ENCODE data around the gene LMX1B.

LMX1B gene

GRCh38 chr9:126700296-126700695, 86.6 kb downstream of the LMX1B start:
- CTCF ChIA-PET = interaction anchor here (0.7 to 13.0 kb wide), 3 partner anchors 16 to 76 kb away, joined by 3 to 397 read pairs (median 3); no protein-coding TSS in a partner anchor

GRCh38 chr9:126700903-126701812, 87.4 kb downstream of the LMX1B start:
- Histone ChIP-seq H3K4me1 (ENCODE audit: control extremely low read depth in 1 of 4, control insufficient read depth in 4 of 4, insufficient read depth in 4 of 4, low read length in 3 of 4) (peaks cover 0 to 18% (median 14%) of the 10 kb centered on the region in 4 experiments), H3K9me3 (ENCODE audit: control extremely low read depth in 1 of 5, control insufficient read depth in 4 of 5, insufficient read depth in 2 of 5, low read depth in 1 of 5, low read length in 4 of 5) (no peaks in the 10 kb centered on the region), H3K27ac (ENCODE audit: insufficient read depth in 1 of 2, low read depth in 1 of 2, low read length in 2 of 2, poor library complexity in 1 of 2, severe bottlenecking in 2 of 2) (no peak overlapping the region), H3K36me3 (ENCODE audit: control insufficient read depth in 4 of 4, insufficient read depth in 4 of 4, low read length in 3 of 4) (no peaks in the 10 kb centered on the region), H3K4me3 (ENCODE audit: control insufficient read depth in 1 of 7, extremely low read depth in 1 of 7, insufficient read depth in 4 of 7, low read depth in 2 of 7, low read length in 6 of 7) (no peak overlapping the region), H3K27me3 (replicated peaks in 2 of 5; ENCODE audit: control insufficient read depth in 4 of 5, insufficient read depth in 5 of 5, low read length in 4 of 5) (peaks cover 0 to 25% (median 3%) of the 10 kb centered on the region in 5 experiments)
- WGBS (ENCODE audit: insufficient coverage) = 76% methylated on average over 12 of the region's 14 CpGs
- no peak for DNase-seq
- ChIA-PET POLR2A (interaction anchor here (0.5 kb wide), 1 partner anchor 36 kb away, joined by 3 read pairs; no protein-coding TSS in a partner anchor), CTCF (interaction anchor here (1.0 to 13.0 kb wide), 6 partner anchors 10 to 75 kb away, joined by 3 to 397 read pairs (median 4); no protein-coding TSS in a partner anchor)

More at GRCh38 chr9:126700296-126700695, 86.6 kb downstream of the LMX1B start:
- DNase-seq = no peak
- Histone ChIP-seq H3K9me3 (ENCODE audit: control extremely low read depth in 1 of 5, control insufficient read depth in 4 of 5, insufficient read depth in 2 of 5, low read depth in 1 of 5, low read length in 4 of 5) (no peaks in the 10 kb centered on the region), H3K36me3 (ENCODE audit: control insufficient read depth in 4 of 4, insufficient read depth in 4 of 4, low read length in 3 of 4) (no peaks in the 10 kb centered on the region), H3K4me1 (ENCODE audit: control extremely low read depth in 1 of 4, control insufficient read depth in 4 of 4, insufficient read depth in 4 of 4, low read length in 3 of 4) (peaks cover 0 to 12% (median 9%) of the 10 kb centered on the region in 4 experiments), H3K4me3 (ENCODE audit: control insufficient read depth in 1 of 7, extremely low read depth in 1 of 7, insufficient read depth in 4 of 7, low read depth in 2 of 7, low read length in 6 of 7) (no peak overlapping the region), H3K27me3 (replicated peaks in 2 of 5; ENCODE audit: control insufficient read depth in 4 of 5, insufficient read depth in 5 of 5, low read length in 4 of 5) (peaks cover 0 to 24% (median 3%) of the 10 kb centered on the region in 5 experiments), H3K27ac (ENCODE audit: insufficient read depth in 1 of 2, low read depth in 1 of 2, low read length in 2 of 2, poor library complexity in 1 of 2, severe bottlenecking in 2 of 2) (no peak overlapping the region)
- POLR2A ChIA-PET = no interaction called here
- WGBS (ENCODE audit: insufficient coverage) = 92% methylated on average over 7 of the region's 10 CpGs

DNA sequence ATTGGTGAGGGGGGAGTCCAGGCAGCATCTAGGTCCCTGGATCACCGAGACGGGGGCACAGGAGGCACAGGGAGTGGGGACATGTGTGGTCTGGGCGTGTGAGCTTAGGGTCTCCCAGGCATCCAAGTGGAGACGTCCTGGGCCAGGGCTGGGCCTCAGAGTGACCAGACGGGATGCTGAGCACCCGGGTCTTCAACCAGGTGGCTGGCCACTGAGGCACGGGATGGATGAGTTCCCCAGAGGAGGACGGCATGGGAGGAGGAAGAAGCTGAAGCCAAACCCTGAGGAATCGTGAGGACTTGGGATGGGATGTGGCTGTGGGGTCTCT, 88.0 kb downstream of the LMX1B start:
- CTCF ChIA-PET = interaction anchor here (1.0 to 13.0 kb wide), 6 partner anchors 9 to 74 kb away, joined by 3 to 397 read pairs (median 4); no protein-coding TSS in a partner anchor
- POLR2A ChIA-PET = no interaction called here
- Histone ChIP-seq H3K36me3 (ENCODE audit: control insufficient read depth in 4 of 4, insufficient read depth in 4 of 4, low read length in 3 of 4) (no peaks in the 10 kb centered on the region), H3K27ac (ENCODE audit: insufficient read depth in 1 of 2, low read depth in 1 of 2, low read length in 2 of 2, poor library complexity in 1 of 2, severe bottlenecking in 2 of 2) (no peak overlapping the region), H3K27me3 (replicated peaks in 2 of 5; ENCODE audit: control insufficient read depth in 4 of 5, insufficient read depth in 5 of 5, low read length in 4 of 5) (peaks cover 0 to 25% (median 3%) of the 10 kb centered on the region in 5 experiments), H3K9me3 (ENCODE audit: control extremely low read depth in 1 of 5, control insufficient read depth in 4 of 5, insufficient read depth in 2 of 5, low read depth in 1 of 5, low read length in 4 of 5) (no peaks in the 10 kb centered on the region), H3K4me3 (ENCODE audit: control insufficient read depth in 1 of 7, extremely low read depth in 1 of 7, insufficient read depth in 4 of 7, low read depth in 2 of 7, low read length in 6 of 7) (no peak overlapping the region), H3K4me1 (ENCODE audit: control extremely low read depth in 1 of 4, control insufficient read depth in 4 of 4, insufficient read depth in 4 of 4, low read length in 3 of 4) (peaks cover 0 to 21% (median 15%) of the 10 kb centered on the region in 4 experiments)
- DNase-seq = no peak
- WGBS (ENCODE audit: insufficient coverage) = 96% methylated on average over 9 of the region's 9 CpGs

- 78% methylated on average over 21 of the region's 30 CpGs for WGBS (ENCODE audit: insufficient coverage)
- H3K27ac ChIP-seq (ENCODE audit: insufficient read depth in 1 of 2, low read depth in 1 of 2, low read length in 2 of 2, poor library complexity in 1 of 2, severe bottlenecking in 2 of 2) = no peak overlapping the region
- peaks cover 0 to 25% (median 3%) of the 10 kb centered on the region in 5 experiments for H3K27me3 ChIP-seq (replicated peaks in 2 of 5; ENCODE audit: control insufficient read depth in 4 of 5, insufficient read depth in 5 of 5, low read length in 4 of 5)
- H3K4me1 ChIP-seq (ENCODE audit: control extremely low read depth in 1 of 4, control insufficient read depth in 4 of 4, insufficient read depth in 4 of 4, low read length in 3 of 4) = peaks cover 0 to 21% (median 15%) of the 10 kb centered on the region in 4 experiments
- no peak overlapping the region for H3K4me3 ChIP-seq (ENCODE audit: control insufficient read depth in 1 of 7, extremely low read depth in 1 of 7, insufficient read depth in 4 of 7, low read depth in 2 of 7, low read length in 6 of 7)
- DNase-seq = peak in 1 of 3 donors; percentile 35
- ChIA-PET CTCF (interaction anchor here (1.0 to 13.0 kb wide), 13 partner anchors 9 to 139 kb away, joined by 3 to 397 read pairs (median 4); no protein-coding TSS in a partner anchor), POLR2A (no interaction called here)
- no peaks in the 10 kb centered on the region for H3K36me3 ChIP-seq (ENCODE audit: control insufficient read depth in 4 of 4, insufficient read depth in 4 of 4, low read length in 3 of 4)
- no peaks in the 10 kb centered on the region for H3K9me3 ChIP-seq (ENCODE audit: control extremely low read depth in 1 of 5, control insufficient read depth in 4 of 5, insufficient read depth in 2 of 5, low read depth in 1 of 5, low read length in 4 of 5)
Observed at GRCh38 chr9:126702151-126703001, 88.6 kb downstream of the LMX1B start.

DNA sequence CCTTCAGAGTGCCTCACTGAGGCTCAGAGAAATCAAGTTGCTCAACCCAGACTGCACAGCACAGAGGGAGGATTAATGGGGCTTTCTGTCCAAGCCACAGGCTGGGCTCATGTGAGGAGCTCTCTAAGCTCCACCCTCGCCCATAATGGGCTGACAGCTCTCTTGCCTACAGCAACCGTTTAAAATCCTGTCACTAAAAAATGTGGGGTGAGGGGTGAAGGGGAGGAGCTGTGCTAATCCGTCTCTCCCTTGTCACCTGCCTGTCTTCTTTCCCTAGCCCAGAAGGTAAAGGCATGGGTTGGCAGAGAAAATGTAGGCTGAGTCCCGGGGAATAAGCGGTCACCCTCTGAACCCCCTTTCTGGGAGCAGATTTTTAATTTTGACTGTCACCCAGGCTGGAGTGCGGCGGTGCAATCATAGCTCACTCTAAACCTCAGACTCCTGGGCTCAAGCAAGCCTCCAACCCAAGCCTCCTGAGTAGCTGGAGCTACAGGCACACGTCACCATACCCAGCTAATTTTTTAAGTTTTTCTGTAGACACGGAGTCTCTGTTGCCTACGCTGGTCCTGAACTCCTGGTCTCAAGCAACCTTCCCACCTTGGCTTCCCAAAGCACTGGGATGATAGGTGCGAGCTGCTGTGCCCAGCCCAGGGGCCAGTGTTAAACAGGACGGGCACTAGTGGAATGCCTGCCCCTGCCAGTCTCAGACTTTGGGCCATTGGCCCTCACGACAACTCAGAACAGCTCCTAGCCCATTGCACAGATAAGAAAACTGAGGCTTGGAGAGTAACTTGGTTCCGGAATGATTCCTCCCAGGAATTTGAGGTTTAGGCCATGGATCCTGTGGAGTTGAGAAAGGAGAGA, 89.5 kb downstream of the LMX1B start:
- Histone ChIP-seq H3K4me3 (ENCODE audit: control insufficient read depth in 1 of 7, extremely low read depth in 1 of 7, insufficient read depth in 4 of 7, low read depth in 2 of 7, low read length in 6 of 7) (no peak overlapping the region), H3K36me3 (ENCODE audit: control insufficient read depth in 4 of 4, insufficient read depth in 4 of 4, low read length in 3 of 4) (no peaks in the 10 kb centered on the region), H3K9me3 (ENCODE audit: control extremely low read depth in 1 of 5, control insufficient read depth in 4 of 5, insufficient read depth in 2 of 5, low read depth in 1 of 5, low read length in 4 of 5) (no peaks in the 10 kb centered on the region), H3K27me3 (replicated peaks in 2 of 5; ENCODE audit: control insufficient read depth in 4 of 5, insufficient read depth in 5 of 5, low read length in 4 of 5) (peaks cover 0 to 25% (median 2%) of the 10 kb centered on the region in 5 experiments), H3K27ac (ENCODE audit: insufficient read depth in 1 of 2, low read depth in 1 of 2, low read length in 2 of 2, poor library complexity in 1 of 2, severe bottlenecking in 2 of 2) (no peak overlapping the region), H3K4me1 (ENCODE audit: control extremely low read depth in 1 of 4, control insufficient read depth in 4 of 4, insufficient read depth in 4 of 4, low read length in 3 of 4) (peaks cover 0 to 21% (median 15%) of the 10 kb centered on the region in 4 experiments)
- WGBS (ENCODE audit: insufficient coverage) = 92% methylated on average over 11 of the region's 14 CpGs
- no peak for DNase-seq
- ChIA-PET CTCF (interaction anchor here (0.8 to 13.0 kb wide), 14 partner anchors 9 to 140 kb away, joined by 3 to 397 read pairs (median 4); no protein-coding TSS in a partner anchor), POLR2A (no interaction called here)

DNA sequence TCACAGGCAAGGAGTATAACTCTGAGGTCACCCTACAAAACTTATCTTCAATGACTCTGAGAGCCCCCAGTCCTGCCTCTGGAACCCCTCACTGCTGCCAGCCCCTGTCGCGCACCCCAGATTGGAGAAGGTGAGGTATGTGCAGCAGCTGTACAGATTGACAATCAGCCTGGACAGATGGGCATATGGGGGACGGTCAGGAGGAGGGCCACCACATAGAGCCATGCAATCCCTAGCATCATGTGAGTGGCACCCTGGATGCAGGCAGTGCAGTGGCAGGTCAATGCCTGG, 90.1 kb downstream of the LMX1B start:
- H3K4me1 ChIP-seq (ENCODE audit: control extremely low read depth in 1 of 4, control insufficient read depth in 4 of 4, insufficient read depth in 4 of 4, low read length in 3 of 4) = peaks cover 0 to 21% (median 15%) of the 10 kb centered on the region in 4 experiments
- no peak for DNase-seq
- no peak overlapping the region for H3K27ac ChIP-seq (ENCODE audit: insufficient read depth in 1 of 2, low read depth in 1 of 2, low read length in 2 of 2, poor library complexity in 1 of 2, severe bottlenecking in 2 of 2)
- ChIA-PET POLR2A (no interaction called here), CTCF (interaction anchor here (0.8 to 13.0 kb wide), 14 partner anchors 10 to 140 kb away, joined by 3 to 397 read pairs (median 6); partner anchors contain the start of gene ZBTB43)
- H3K36me3 ChIP-seq (ENCODE audit: control insufficient read depth in 4 of 4, insufficient read depth in 4 of 4, low read length in 3 of 4) = no peaks in the 10 kb centered on the region
- WGBS (ENCODE audit: insufficient coverage) = 86% methylated on average over 3 of the region's 3 CpGs
- no peak overlapping the region for H3K4me3 ChIP-seq (ENCODE audit: control insufficient read depth in 1 of 7, extremely low read depth in 1 of 7, insufficient read depth in 4 of 7, low read depth in 2 of 7, low read length in 6 of 7)
- H3K27me3 ChIP-seq (replicated peaks in 2 of 5; ENCODE audit: control insufficient read depth in 4 of 5, insufficient read depth in 5 of 5, low read length in 4 of 5) = peaks cover 0 to 25% (median 2%) of the 10 kb centered on the region in 5 experiments
- no peaks in the 10 kb centered on the region for H3K9me3 ChIP-seq (ENCODE audit: control extremely low read depth in 1 of 5, control insufficient read depth in 4 of 5, insufficient read depth in 2 of 5, low read depth in 1 of 5, low read length in 4 of 5)

All from common myeloid progenitor, CD34-positive (primary cell).